ENCODE measurements around the gene USP43. TPM values are rescaled to one million over a fixed set of nuclear protein-coding genes. Genes with fewer than 3 reads are reported as not detected.

Gene USP43, protein sequence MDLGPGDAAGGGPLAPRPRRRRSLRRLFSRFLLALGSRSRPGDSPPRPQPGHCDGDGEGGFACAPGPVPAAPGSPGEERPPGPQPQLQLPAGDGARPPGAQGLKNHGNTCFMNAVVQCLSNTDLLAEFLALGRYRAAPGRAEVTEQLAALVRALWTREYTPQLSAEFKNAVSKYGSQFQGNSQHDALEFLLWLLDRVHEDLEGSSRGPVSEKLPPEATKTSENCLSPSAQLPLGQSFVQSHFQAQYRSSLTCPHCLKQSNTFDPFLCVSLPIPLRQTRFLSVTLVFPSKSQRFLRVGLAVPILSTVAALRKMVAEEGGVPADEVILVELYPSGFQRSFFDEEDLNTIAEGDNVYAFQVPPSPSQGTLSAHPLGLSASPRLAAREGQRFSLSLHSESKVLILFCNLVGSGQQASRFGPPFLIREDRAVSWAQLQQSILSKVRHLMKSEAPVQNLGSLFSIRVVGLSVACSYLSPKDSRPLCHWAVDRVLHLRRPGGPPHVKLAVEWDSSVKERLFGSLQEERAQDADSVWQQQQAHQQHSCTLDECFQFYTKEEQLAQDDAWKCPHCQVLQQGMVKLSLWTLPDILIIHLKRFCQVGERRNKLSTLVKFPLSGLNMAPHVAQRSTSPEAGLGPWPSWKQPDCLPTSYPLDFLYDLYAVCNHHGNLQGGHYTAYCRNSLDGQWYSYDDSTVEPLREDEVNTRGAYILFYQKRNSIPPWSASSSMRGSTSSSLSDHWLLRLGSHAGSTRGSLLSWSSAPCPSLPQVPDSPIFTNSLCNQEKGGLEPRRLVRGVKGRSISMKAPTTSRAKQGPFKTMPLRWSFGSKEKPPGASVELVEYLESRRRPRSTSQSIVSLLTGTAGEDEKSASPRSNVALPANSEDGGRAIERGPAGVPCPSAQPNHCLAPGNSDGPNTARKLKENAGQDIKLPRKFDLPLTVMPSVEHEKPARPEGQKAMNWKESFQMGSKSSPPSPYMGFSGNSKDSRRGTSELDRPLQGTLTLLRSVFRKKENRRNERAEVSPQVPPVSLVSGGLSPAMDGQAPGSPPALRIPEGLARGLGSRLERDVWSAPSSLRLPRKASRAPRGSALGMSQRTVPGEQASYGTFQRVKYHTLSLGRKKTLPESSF
- 9.7 TPM in 2 replicates for total RNA-seq (2014; rRNA removed; shearing (Covaris generic))

GRCh38 chr17:9644910-9645751, at the start of gene USP43:
TSS of gene USP43 (plus strand) at chr17:9645517. CDS start at chr17:9645633, 116 bp downstream.

Other genes with a start within 250 kb of the USP43 start
- gene STX8, start 69.7 kb upstream of the USP43 start, total RNA-seq (2014; rRNA removed; shearing (Covaris generic)) = 60.3 and 78.8 TPM in 2 replicates
- not detected in 2 replicates for gene CFAP52, start 68.9 kb upstream of the USP43 start, total RNA-seq (2014; rRNA removed; shearing (Covaris generic))
- not detected in 2 replicates for gene DHRS7C, start 146.1 kb downstream of the USP43 start, total RNA-seq (2014; rRNA removed; shearing (Covaris generic))
- gene GSG1L2, start 176.6 kb downstream of the USP43 start, total RNA-seq (2014; rRNA removed; shearing (Covaris generic)) = not detected in 2 replicates
- 0.26 and 0.80 TPM in 2 replicates for gene GLP2R, start 180.4 kb downstream of the USP43 start, total RNA-seq (2014; rRNA removed; shearing (Covaris generic))

Data from A375 (cell line).